CD1c-positive myeloid dendritic cell (primary cell): Measurements from ENCODE around the gene FBXL16.

Experiments
- DNase-seq: peaks from one replicate; pipeline ENCODE4 v3.0.0-alpha.2; 2016; ENCODE audit errors: extremely low spot score

The FBXL16 gene

GRCh38 chr16:710500-711075, 5.0 kb upstream of the FBXL16 start:
- no peak for DNase-seq

DNA sequence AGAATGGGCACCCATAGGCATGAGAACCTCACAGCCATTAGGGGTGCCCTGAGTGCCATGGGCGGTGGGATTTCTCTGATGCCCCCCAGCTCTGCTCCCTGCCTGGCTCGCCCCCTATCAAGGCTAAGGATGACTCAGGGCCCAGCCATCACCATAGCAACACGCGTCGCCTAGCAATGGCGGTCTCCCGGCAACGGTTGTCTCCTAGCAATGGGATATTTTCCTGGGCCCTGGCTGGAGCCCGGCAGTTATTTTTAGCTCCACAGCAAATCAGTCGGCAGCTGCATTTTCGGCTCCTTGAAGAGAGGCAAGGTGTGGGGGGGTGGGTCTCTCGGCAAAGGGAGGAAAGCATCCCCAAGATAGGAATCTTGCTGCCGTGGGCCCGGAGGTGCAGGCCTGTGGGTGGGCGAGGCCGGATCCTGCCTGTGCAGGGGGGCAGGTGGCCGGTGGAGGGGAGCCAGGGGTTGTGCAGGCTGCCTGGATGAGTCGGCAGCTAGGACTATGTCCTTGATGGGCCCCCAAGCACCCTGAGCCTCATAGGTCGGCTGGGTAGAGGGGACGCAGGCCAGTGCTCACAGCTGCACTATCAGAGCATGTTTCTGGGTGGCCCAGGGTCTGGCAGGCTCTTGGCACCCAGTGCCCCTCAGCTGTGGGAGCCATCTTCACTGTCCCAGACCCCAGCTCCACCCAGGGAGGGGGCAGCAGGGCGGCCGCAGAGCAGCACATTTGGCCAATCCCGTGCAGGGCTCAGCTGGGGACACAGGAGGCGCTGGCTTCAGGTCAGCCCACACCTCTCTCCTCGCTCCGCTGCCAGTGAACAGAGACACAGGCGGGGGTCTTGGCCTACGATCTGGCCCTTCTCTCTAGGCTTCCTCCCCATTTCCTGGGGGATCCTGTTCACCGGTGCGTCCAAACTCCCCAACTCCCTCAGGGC, 4.2 kb upstream of the FBXL16 start:
- peak; percentile 50 for DNase-seq

GRCh38 chr16:708959-709358, 3.4 kb upstream of the FBXL16 start:
- DNase-seq, result no peak

GRCh38 chr16:708019-708418, 2.4 kb upstream of the FBXL16 start:
- no peak for DNase-seq

GRCh38 chr16:707062-707538, 1.5 kb upstream of the FBXL16 start:
- DNase-seq, result no peak

GRCh38 chr16:706189-707061, 824 bp upstream of the FBXL16 start:
- no peak for DNase-seq

DNA sequence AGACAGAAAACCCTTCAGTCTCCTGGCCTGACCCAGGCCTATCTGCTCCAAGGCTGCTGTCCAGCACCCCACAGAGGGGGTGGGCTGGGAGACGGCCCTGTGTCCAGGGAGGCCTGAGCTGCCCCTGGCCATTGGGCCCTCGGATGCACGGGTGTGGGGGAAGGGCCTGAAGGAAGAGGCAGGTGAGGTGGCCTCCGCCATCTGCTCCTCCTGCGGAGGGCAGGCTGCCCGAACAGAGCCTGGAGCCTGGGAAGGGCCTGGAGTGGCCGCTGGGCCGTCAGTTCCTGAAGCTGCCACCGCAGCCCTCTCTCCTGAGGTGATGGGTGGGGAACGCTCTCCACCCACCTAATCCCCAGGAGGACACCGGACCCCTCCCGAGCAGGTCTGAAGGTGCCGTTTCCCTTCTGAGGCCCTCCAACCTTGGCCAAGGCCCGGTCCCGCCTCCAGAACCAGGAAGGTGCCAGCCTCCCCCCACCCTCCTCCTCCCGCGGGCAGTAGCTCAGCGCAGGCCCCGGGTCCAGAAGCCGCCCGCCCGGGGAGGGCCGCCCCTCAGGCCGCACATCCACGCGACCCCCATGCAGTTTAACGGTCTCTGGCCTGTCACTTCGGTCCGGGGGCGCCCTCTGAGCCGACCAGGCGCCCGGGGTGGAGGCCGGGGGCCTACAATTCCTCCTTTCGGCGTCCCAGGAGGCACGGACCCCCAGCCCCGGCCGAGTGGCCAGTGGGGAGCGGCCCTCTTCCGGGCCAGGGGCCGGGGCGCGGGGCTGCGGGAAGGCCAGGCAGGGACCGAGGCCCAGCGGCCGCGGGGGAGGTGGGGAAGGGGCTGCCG, 835 bp downstream of the FBXL16 start:
- no peak for DNase-seq

DNA sequence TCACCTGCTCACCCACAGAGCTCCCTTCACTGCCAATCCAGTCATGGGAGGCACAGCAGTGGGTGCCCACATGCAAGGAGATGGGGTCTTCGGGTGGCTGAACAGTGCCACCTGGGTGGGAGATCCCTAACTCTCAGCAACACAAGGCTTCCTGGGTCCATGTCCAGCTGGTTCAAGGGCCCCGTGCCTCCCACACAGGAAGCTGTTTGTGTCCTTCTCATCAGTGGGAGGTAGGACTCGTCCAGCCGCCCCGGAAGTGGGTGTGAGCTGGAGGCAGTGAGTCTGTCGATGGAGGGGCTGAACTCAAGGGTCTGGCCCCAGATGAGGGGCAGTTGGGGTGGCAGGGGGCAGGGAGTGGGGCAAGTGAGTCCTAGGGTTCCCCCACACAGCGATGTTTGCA, 1.6 kb downstream of the FBXL16 start:
- DNase-seq, result no peak

DNA sequence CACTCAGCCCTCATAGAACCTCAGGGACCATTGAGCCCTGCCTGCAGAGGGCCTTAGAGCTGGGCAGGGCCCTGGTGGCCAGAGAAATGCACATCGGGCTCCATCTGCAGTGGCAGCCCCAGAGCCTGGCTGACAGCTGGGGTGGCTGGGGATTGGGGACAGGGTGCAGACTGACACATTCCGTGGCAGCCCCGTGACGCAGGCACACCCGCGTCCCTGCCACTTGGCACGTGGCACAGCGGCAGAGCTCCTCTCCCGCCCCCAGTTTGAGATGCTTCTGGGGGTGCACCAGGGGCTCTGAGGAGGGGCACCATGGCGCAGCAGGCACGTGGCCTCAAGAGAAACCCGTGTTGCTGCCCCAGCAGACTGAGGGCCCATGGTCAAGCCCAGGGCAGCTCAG, 2.2 kb downstream of the FBXL16 start:
- no peak for DNase-seq

GRCh38 chr16:702341-702740, 3.3 kb downstream of the FBXL16 start:
- no peak for DNase-seq

- DNase-seq, result peak; percentile 27
Observed at GRCh38 chr16:700684-701584, 4.7 kb downstream of the FBXL16 start.

- no peak for DNase-seq
Observed at GRCh38 chr16:698911-699671, 6.5 kb downstream of the FBXL16 start.

DNA sequence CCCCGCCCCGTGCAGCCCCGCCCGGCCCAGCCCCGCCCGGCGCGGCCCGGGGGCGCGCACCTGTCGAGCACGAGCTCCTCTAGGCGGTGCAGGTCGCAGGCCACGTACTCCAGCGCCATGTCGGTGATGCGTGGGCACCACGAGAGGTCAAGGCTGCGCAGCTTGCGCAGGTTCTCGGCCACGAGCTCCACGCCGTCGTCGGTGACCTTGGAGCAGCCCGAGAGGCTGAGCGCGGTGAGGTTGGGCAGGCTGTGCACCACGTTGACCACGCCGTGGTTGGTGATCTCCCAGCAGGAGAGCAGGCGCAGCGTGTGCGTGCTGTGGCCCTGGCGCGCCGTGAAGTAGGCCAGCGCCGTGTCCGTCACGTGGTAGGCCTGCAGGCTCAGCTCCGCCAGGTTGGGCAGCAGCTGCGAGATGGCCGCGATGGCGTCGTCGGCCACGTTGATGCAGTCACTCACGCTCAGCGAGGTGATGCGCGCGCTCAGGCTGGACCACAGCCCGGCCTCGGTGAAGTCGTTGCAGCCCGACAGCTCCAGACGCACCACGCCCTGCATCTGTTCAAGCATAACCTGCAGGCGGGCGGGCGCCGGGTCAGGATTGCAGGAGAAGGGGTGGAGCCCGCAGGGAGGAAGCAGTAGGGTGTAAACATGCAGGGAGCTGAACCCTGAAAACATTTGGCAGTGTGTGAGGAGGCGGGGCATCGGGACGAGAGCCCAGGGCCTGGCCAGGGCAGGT, 10.1 kb downstream of the FBXL16 start:
- DNase-seq, result peak; percentile 54

DNA sequence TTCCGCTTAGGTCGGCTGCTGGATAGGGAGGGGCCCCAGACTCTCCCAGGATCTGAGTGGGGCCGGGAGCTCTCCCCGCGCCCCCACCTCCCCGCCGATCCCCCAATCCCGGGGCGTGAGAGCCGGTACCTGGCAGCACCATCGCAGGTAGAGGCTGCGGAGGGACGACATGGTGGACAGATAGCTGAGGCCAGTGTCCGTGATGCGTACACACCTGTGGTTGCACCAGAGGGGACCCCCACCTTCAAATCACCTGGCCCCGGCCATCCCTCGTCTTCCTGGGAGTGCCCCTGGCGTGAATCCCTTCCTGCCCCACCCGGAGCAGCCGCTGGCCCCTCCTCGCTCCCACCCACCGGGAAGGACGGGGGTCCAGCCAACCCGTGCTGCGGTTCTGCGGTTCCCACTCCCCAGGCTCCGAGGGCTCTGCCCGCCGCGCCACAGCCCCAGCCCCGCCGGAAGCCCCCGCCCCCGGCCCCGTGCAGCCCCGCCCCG, 10.7 kb downstream of the FBXL16 start:
- DNase-seq, result no peak

DNA sequence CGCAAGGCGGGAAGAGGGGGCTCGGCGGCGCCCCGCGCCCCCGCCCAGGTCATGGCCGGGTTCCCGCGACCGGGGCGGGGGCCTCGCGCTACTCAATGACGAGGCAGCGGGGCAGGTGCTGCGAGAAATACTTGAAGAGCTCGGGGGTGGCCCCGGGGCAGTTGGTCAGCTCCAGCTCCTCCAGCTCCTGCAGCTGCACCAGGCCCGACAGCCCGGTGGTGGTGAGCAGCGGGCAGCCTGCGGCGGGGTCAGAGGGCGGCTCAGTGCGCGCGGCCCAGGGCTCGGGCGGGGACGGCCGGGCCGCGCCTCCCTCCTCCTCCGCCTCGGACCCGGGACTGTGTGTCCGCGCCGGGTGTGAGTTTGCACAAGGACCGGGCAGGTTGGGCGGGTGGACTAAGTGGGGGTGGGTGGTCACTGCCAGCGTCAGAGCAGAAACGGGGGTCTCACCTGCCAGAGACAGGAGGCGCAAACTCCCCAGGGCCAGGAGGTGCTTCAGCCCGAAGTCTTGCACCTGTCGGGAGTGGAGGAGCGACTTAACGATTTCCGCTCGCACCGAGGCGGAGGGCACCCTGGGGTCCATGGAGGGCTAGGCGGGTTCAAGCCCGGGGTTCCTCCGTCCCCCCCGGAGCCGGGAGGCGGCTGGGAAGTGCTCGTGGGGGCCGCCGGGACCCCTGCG, 11.3 kb downstream of the FBXL16 start:
- DNase-seq, result no peak

GRCh38 chr16:693766-694165, 11.8 kb downstream of the FBXL16 start:
- DNase-seq, result no peak

DNA sequence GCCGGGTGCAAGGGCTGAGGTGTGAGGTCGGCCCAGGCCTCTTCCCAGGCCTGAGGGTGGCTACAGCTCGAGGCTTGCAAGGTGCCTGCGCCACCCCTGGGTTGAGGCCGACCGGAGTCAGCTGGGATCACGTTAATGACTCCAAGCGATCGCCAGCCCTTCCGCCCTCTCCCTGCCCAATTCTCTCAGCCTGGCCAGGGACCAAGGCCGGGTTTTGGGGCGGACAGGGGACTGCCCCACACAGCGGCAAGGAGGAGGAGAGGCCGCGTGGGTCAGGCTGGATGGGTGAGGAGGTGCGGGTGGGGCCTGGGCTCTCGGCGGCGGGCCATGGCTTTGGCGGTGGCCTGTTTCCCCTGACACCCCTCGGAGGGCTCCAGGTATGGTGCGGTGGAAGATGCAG, 12.2 kb downstream of the FBXL16 start:
- DNase-seq, result no peak
